ENCODE data around the gene TRAK1.

DNA sequence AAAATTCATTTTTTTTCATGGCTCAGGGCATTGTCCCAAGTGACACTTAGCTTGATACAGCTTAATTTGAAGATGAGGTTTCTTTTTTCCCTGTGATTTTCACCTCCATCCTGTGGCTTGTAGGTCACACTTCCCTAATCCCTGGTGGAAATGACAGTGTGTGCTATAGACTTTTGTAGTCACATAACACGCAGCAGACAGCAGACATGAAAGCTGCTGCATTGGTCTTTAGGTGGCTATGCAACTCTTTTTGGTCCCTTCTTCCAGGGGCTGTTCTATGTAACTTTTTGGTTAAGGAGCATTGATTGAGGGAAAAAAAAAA, 38.8 kb downstream of the TRAK1 start:
- TF ChIP-seq, protein P1, sequence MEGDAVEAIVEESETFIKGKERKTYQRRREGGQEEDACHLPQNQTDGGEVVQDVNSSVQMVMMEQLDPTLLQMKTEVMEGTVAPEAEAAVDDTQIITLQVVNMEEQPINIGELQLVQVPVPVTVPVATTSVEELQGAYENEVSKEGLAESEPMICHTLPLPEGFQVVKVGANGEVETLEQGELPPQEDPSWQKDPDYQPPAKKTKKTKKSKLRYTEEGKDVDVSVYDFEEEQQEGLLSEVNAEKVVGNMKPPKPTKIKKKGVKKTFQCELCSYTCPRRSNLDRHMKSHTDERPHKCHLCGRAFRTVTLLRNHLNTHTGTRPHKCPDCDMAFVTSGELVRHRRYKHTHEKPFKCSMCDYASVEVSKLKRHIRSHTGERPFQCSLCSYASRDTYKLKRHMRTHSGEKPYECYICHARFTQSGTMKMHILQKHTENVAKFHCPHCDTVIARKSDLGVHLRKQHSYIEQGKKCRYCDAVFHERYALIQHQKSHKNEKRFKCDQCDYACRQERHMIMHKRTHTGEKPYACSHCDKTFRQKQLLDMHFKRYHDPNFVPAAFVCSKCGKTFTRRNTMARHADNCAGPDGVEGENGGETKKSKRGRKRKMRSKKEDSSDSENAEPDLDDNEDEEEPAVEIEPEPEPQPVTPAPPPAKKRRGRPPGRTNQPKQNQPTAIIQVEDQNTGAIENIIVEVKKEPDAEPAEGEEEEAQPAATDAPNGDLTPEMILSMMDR (IDR thresholded peaks at IDR 0.05), result no peak
- no peak for TF ChIP-seq POLR2A (IDR thresholded peaks at IDR 0.05)
